HG03342 (cell line): ENCODE measurements around the gene RDH13.
A peak's percentile ranks its signal among the peaks of the same experiment; 100 is the strongest.
"Not testable (repeated sequence)": the region's sequence is repeated elsewhere in the genome, so short reads cannot be mapped to it uniquely, and the experiment has no call there.

ENCODE experiments used
- ATAC-seq: cut with Tn5 transposase; IDR thresholded peaks from one replicate; pipeline ENCODE4 v1.9.1; 2021; ENCODE audit warnings: mild to moderate bottlenecking, moderate library complexity; ENCODE audit not compliant: unreplicated experiment

Gene RDH13

DNA sequence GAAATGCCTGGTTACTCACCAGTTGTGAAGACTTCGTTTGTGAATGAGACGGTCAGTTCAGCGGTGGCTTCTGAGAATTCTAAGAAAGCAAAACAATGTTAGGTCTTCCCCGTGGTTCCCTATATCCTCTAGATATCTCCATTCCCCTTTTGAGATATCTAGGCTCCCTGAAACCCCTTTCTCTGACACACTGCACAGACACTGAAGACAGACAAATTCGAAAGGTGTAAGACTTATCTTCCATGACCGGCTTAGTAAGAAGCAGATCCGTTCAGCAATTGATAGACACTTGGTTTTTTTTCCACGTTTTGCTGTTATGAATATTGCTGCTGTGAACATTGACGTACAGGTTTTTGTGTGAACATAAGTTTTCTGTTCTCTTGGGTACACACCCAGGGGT is 44.3 kb downstream of the RDH13 start:
- ATAC-seq = no peak

GRCh38 chr19:55018216-55018615 is 44.7 kb downstream of the RDH13 start:
- no peak for ATAC-seq

GRCh38 chr19:55016017-55016416 is 46.9 kb downstream of the RDH13 start:
- ATAC-seq = no peak

- no peak for ATAC-seq
Measured at GRCh38 chr19:55015126-55015525, 47.8 kb downstream of the RDH13 start.

- ATAC-seq = no peak
Measured at GRCh38 chr19:55014714-55015113, 48.2 kb downstream of the RDH13 start.

DNA sequence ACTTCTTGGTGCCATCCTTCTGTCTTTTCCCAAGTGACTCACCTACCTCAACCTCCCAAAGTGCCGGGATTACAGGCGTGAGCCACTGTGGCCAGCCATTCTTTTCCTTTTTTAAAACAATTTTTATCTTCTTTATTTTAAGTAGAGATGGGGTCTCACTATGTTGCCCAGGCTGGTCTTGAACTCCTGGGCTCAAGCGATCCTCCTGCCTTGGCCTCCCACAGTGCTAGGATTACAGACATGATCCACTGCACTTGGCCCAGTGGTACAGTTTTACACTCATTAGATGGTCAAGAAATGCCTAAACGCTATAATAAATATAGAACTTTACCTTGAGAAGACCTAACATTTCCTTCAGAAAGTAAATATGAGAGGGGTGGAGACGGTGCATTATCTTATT is 49.4 kb downstream of the RDH13 start:
- no peak for ATAC-seq

DNA sequence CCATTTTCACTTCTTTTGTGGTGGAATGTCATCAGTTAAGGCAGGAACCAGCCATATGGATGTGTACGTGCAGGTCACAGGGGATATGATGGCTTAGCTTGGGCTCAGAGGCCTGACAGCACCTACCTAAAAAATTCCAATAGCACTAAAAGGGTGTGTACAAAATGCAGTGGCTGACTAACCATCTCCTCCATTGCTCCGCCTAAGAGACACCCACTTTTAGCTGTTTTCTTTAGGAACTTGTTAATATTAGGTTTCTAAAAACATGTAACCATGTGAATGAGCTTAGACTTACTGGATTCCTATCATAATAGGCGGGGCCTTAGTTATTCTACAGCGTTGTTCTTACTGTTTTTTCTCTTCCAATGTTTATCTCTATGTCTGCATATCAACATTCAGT is 50.6 kb downstream of the RDH13 start:
- no peak for ATAC-seq

- not testable (repeated sequence) for ATAC-seq
Measured at GRCh38 chr19:55010561-55010960, 52.4 kb downstream of the RDH13 start.

DNA sequence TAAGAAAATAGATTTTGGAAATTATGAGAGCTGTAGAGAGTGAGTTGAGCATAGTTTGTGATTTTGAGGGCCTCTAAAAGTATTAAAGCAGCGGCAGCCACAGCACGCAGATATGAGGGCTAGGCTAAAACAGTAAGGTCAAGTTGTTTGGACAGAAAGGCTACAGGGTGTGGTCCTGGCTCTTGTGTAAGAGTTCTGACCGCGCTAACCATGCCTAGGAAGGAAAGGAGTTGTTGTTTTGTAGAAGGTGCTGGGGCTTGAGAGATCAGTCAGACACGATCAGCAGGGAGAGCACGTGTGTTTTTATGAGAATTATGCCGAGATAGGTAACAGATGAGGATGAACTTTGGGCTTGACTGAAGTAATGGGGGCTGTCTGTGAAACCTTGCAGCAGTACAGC is 54.2 kb downstream of the RDH13 start:
- not testable (repeated sequence) for ATAC-seq

DNA sequence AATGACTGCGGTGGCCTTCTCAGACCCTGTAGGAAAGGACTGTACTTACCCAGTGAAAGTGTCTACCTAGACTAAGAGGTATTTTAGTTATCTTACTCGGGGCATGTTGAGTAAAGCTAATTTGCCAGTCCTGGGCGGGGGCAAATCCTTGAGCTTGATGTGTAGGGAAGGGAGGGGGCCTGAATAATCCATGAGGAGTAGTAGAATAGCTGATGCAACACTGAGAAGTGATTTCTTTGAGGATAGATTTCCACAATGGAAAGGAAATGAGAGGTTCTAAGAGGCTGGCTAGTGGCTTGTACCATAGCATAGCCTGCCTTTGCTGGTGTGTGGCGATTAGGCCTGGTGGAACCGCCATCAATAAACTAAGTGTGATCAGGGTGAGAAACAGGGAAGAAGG is 54.8 kb downstream of the RDH13 start:
- not testable (repeated sequence) for ATAC-seq

GRCh38 chr19:55007537-55007936 is 55.4 kb downstream of the RDH13 start:
- ATAC-seq = not testable (repeated sequence)

GRCh38 chr19:55006795-55007194 is 56.2 kb downstream of the RDH13 start:
- ATAC-seq = not testable (repeated sequence)

DNA sequence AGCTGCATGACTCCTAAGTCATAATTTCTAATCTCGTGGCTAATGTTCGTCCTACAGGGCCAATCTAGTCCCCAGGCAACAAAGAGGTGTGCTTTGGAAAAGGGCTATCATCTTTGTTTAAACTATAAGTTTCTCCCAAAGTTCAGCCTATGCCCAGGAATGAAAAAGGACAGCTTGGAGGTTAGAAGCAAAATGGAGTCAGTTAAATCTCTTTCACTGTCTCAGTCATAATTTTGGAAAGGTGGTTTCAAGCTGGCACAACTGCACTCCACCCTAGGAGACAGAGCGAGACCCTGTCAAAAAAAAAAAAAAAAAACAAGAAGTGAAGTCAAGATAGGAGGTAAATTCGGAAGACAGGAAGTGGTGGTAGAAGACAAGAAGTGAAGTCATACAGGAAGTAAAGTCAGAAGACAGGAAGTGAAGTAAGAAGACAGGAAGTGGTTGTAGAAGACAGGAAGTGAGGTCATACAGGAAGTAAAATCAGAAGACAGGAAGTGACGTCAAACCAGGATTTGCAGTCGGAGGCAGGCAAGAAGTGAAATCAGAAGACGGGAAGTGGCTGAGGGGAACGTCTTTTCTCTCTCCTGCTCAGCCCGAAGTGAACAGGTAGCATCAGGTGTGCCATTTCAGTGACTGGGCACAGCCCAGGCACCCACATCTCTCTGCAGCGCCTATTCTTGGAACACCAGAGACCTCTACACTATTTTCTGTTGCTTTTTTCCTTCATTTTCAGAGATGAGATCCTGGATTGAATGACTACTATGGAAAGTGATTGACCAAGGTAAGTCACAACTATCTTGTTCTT is 57.1 kb downstream of the RDH13 start:
- ATAC-seq = peak; percentile 79

DNA sequence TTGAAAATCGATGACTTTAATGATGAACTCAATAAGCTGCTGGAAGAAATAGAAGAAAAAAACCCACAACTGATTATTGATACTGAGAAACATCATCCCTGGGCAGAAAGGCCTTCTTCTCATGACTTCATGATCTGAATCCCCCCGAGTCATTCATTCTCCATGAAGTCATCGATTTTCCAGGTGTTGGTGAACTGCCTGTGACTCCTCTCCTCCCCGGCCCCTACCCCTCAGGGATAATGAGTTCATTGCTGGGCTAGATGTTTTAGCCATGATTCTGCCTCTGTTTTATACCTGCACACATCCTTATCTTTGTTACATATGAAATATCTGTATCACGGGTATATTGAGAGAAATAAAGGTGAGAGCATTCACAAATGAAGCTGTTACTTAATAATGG is 62.2 kb downstream of the RDH13 start:
- ATAC-seq = no peak

DNA sequence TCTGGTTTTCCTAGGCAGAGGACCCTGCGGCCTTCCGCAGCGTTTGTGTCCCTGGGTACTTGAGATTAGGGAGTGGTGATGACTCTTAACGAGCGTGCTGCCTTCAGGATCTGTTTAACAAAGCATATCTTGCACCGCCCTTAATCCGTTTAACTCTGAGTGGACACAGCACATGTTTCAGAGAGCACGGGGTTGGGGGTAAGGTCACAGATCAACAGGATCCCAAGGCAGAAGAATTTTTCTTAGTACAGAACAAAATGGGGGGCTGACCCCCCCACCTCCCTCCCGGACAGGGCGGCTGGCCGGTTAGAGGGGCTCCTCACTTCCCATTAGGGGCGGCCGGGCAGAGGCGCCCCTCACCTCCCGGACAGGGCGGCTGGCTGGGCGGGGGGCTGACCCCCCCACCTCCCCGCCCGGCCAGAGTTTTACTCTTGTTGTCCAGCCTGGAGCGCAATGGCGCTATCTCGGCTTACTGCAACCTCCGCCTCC is 64.2 kb downstream of the RDH13 start:
- ATAC-seq = not testable (repeated sequence)

DNA sequence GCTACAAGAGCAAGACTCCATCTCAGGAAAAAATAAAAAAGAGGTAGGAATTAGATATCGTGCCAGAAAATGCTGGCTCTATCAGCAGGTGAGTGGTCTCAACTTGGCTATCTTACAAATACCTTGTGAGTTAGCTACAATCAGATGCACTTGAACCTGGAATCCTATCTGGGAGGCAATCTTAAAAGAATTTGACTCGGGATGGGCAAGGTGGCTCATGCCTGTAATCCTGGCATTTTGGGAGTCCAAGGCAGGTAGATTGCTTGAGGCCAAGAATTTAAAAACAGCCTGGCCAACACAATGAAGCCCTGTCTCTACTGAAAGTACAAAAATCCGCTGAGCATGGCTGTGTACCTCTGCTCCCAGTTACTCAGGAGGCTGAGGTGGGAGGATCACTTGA is 67.4 kb downstream of the RDH13 start:
- no peak for ATAC-seq
